ENCODE data around the gene FUS.

DNA sequence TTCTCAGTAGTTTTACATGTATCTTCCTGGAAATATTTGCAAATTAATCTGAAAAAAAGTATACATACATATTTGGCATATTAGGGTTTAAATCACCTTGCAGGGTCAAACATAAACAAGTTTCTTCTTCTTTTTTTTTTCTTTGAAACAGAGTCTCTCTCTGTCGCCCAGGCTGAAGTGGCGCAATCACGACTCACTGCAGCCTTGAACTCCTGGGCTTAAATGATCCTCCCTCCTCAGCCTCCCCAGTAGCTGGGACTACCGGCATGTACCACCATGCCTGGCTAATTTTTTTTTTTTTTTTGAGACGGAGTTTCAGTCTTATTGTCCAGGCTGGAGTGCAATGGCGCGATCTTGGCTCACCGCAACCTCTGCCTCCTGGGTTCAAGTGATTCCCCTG lies 12.6 kb upstream of the FUS start:
- TF ChIP-seq CTCF (conservative IDR thresholded peaks at IDR 0.05; ENCODE audit: low read depth, low read length) (no peak), EZH2 (IDR thresholded peaks at IDR 0.05; ENCODE audit: borderline replicate concordance, low read depth, low read length, poor library complexity, severe bottlenecking) (no peak)

Data from A673 (cell line).